ENCODE measurements around the gene EDDM3A.

DNA sequence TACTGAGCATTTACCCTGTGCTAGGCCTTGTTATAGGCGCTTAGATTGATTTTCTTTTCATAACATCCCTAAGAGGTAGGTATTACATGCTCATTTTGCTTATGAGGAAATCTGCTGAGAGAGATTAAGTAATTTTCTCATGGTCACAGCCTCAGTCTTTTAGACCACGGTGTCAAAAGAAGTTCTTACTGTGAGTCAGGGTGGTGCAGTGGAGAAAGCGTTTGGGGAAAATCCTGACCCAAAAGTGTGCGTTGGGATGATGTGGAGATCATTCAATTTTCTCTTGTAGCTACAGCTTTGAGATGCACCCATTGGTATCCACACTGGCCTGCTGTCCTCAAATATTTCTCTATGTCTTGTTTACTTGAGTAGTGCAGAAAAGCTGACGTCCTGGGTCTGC lies 48.9 kb upstream of the EDDM3A start:
- TF ChIP-seq, protein P1, sequence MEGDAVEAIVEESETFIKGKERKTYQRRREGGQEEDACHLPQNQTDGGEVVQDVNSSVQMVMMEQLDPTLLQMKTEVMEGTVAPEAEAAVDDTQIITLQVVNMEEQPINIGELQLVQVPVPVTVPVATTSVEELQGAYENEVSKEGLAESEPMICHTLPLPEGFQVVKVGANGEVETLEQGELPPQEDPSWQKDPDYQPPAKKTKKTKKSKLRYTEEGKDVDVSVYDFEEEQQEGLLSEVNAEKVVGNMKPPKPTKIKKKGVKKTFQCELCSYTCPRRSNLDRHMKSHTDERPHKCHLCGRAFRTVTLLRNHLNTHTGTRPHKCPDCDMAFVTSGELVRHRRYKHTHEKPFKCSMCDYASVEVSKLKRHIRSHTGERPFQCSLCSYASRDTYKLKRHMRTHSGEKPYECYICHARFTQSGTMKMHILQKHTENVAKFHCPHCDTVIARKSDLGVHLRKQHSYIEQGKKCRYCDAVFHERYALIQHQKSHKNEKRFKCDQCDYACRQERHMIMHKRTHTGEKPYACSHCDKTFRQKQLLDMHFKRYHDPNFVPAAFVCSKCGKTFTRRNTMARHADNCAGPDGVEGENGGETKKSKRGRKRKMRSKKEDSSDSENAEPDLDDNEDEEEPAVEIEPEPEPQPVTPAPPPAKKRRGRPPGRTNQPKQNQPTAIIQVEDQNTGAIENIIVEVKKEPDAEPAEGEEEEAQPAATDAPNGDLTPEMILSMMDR (tag by site-specific recombination; IDR thresholded peaks at IDR 0.05) = no peak
- no peak for TF ChIP-seq ZNF501 (tag by site-specific recombination; IDR thresholded peaks at IDR 0.05)
- no peak for TF ChIP-seq ZNF837 (tag by site-specific recombination; IDR thresholded peaks at IDR 0.05)
- no peak for TF ChIP-seq ZNF785 (tag by site-specific recombination; IDR thresholded peaks at IDR 0.05)
- no peak for TF ChIP-seq GLIS1 (tag by site-specific recombination; IDR thresholded peaks at IDR 0.05)
- no peak for TF ChIP-seq KLF8 (tag by site-specific recombination; IDR thresholded peaks at IDR 0.05)
- TF ChIP-seq PRDM1 (tag by site-specific recombination; IDR thresholded peaks at IDR 0.05) = no peak

Measured in HEK293 (cell line).